ENCODE results near the gene B4GALT2. TPM values are rescaled to one million over a fixed set of nuclear protein-coding genes. Genes with fewer than 3 reads are reported as not detected.

B4GALT2 gene
- polyA plus RNA-seq, 1 of the 3 experiments (the other 2 are of a cell fraction) = 48.0 TPM

- Histone ChIP-seq H3K27ac (ENCODE audit: low read depth in 2 of 2, low read length in 1 of 2) (peak overlapping the region; percentile 66 to 87; a peak in 3 of 4 replicates), H3K36me3 (replicated peaks in 1 of 2; ENCODE audit: control insufficient read depth in 1 of 2, insufficient read depth in 2 of 2, low read length in 1 of 2) (peaks cover 16 to 47% of the 10 kb centered on the region in 2 experiments), H3K79me2 (ENCODE audit: insufficient read depth) (peaks cover 61% of the 10 kb centered on the region), H3K27me3 (ENCODE audit: insufficient read depth) (no peaks in the 10 kb centered on the region), H2AFZ (ENCODE audit: low read depth) (peak overlapping the region; percentile 77; the same call in 1 of the 2 replicates), H3K4me1 (ENCODE audit: control insufficient read depth in 1 of 2, insufficient read depth in 2 of 2, low read depth in 1 of 2, low read length in 1 of 2) (peaks cover 8 to 53% of the 10 kb centered on the region in 2 experiments; a peak in 1 of 4 replicates), H3K9ac (peak overlapping the region; percentile 84), H3F3A (replicated peaks; ENCODE audit: insufficient read depth) (peaks cover 9% of the 10 kb centered on the region), H3K4me3 (ENCODE audit: low read depth in 2 of 2, low read length in 1 of 2) (peak overlapping the region; percentile 83 to 91), H3K4me2 (peak overlapping the region; percentile 98), H4K20me1 (ENCODE audit: insufficient read depth) (peaks cover 11% of the 10 kb centered on the region), H3K9me3 (no peaks in the 10 kb centered on the region), H3K9me2 (no peaks in the 10 kb centered on the region)
- POLR2A ChIA-PET = interaction anchor here (0.6 to 1.8 kb wide), 8 partner anchors 13 to 825 kb away, joined by 3 to 5 read pairs (median 3); partner anchors contain the start of genes CCDC24 and PLK3
- WGBS (ENCODE audit: low lambda C conversion rate) = 3% methylated on average over 29 of the region's 34 CpGs
- no peak for DNase-seq
- TF ChIP-seq FOXM1 (IDR thresholded peaks at IDR 0.05; ENCODE audit: low read depth) = no peak
- TF ChIP-seq GABPA (IDR thresholded peaks at IDR 0.05; ENCODE audit: low read depth) = no peak
- TF ChIP-seq RAD21 (IDR thresholded peaks at IDR 0.05; ENCODE audit: low read length) = no peak
- no peak for TF ChIP-seq MEF2A (IDR thresholded peaks at IDR 0.05; ENCODE audit: borderline replicate concordance, low read depth)
- TF ChIP-seq NRF1 (IDR thresholded peaks at IDR 0.05; ENCODE audit: low read depth, low read length) = no peak
- TF ChIP-seq CTCF (IDR thresholded peaks at IDR 0.05) = no peak
- no peak for TF ChIP-seq RFX5 (IDR thresholded peaks at IDR 0.05; ENCODE audit: low read length)
- TF ChIP-seq FOXJ3 (CRISPR knock-in tag; IDR thresholded peaks at IDR 0.05) = no peak
- TF ChIP-seq SIN3A (IDR thresholded peaks at IDR 0.05; ENCODE audit: borderline replicate concordance, low read depth, low read length) = no peak
- TF ChIP-seq ZBTB33 (IDR thresholded peaks at IDR 0.05; ENCODE audit: borderline replicate concordance, low read depth) = no peak
- no peak for TF ChIP-seq TEAD4 (IDR thresholded peaks at IDR 0.05; ENCODE audit: borderline replicate concordance, insufficient read depth)
- CTCF ChIA-PET = interaction anchor here (1.2 to 2.7 kb wide), 11 partner anchors 16 to 446 kb away, joined by 3 to 15 read pairs (median 5); partner anchors contain the start of gene CCDC24
These were observed 3.6 kb upstream of the B4GALT2 start for GRCh38 chr1:43975249-43975961.

GRCh38 chr1:43976045-43976444 is 3.0 kb upstream of the B4GALT2 start:
- WGBS (ENCODE audit: low lambda C conversion rate) = 75% methylated on average over 4 of the region's 4 CpGs
- peak overlapping the region; percentile 83 to 91 for H3K4me3 ChIP-seq (ENCODE audit: low read depth in 2 of 2, low read length in 1 of 2)
- peak overlapping the region; percentile 98 for H3K4me2 ChIP-seq
- peak overlapping the region; percentile 84; the same call in 1 of the 2 replicates for H3K9ac ChIP-seq
- H3K79me2 ChIP-seq (ENCODE audit: insufficient read depth) = peaks cover 61% of the 10 kb centered on the region
- ChIA-PET CTCF (interaction anchor here (1.2 to 2.7 kb wide), 7 partner anchors 15 to 446 kb away, joined by 3 to 15 read pairs (median 7); partner anchors contain the start of gene CCDC24), POLR2A (interaction anchor here (0.8 to 1.8 kb wide), 2 partner anchors 16 to 20 kb away, joined by 3 to 5 read pairs; partner anchors contain the start of gene CCDC24)
- DNase-seq = peak; percentile 46
- H3K27ac ChIP-seq (ENCODE audit: low read depth in 2 of 2, low read length in 1 of 2) = no peak overlapping the region
- no peaks in the 10 kb centered on the region for H3K9me3 ChIP-seq
- peaks cover 16 to 45% of the 10 kb centered on the region in 2 experiments for H3K36me3 ChIP-seq (replicated peaks in 1 of 2; ENCODE audit: control insufficient read depth in 1 of 2, insufficient read depth in 2 of 2, low read length in 1 of 2)
- no peak overlapping the region for H2AFZ ChIP-seq (ENCODE audit: low read depth)
- peaks cover 9% of the 10 kb centered on the region for H3F3A ChIP-seq (replicated peaks; ENCODE audit: insufficient read depth)
- H3K9me2 ChIP-seq = no peaks in the 10 kb centered on the region
- H3K27me3 ChIP-seq (ENCODE audit: insufficient read depth) = no peaks in the 10 kb centered on the region
- peaks cover 11% of the 10 kb centered on the region for H4K20me1 ChIP-seq (ENCODE audit: insufficient read depth)
- H3K4me1 ChIP-seq (ENCODE audit: control insufficient read depth in 1 of 2, insufficient read depth in 2 of 2, low read depth in 1 of 2, low read length in 1 of 2) = peaks cover 8 to 53% of the 10 kb centered on the region in 2 experiments; a peak in 1 of 4 replicates
- no peak for TF ChIP-seq RXRA (IDR thresholded peaks at IDR 0.05; ENCODE audit: borderline replicate concordance, low read depth)
- no peak for TF ChIP-seq CTCF (IDR thresholded peaks at IDR 0.05)
- no peak for TF ChIP-seq YY1 (IDR thresholded peaks at IDR 0.05; ENCODE audit: low read depth)
- TF ChIP-seq IRF3 (IDR thresholded peaks at IDR 0.05; ENCODE audit: low read depth, low read length) = no peak
- no peak for TF ChIP-seq POLR2AphosphoS5 (IDR thresholded peaks at IDR 0.05; ENCODE audit: low read depth, low read length)
- no peak for TF ChIP-seq FOXJ3 (CRISPR knock-in tag; IDR thresholded peaks at IDR 0.05)
- TF ChIP-seq MEF2A (IDR thresholded peaks at IDR 0.05; ENCODE audit: borderline replicate concordance, low read depth) = no peak
- TF ChIP-seq FOSL2 (IDR thresholded peaks at IDR 0.05; ENCODE audit: borderline replicate concordance, low read depth) = no peak
- TF ChIP-seq USF2 (IDR thresholded peaks at IDR 0.05; ENCODE audit: borderline replicate concordance, low read depth, low read length) = no peak
